NCI-H1694 (cell line): Measurements from ENCODE around the gene SYNJ2.

Experiments used
- DNase-seq: peaks from one replicate; lab custom pipeline; 2025; lab: John Stamatoyannopoulos, UW

The SYNJ2 gene

GRCh38 chr6:157996918-157997702, 15.4 kb downstream of the SYNJ2 start:
- DNase-seq: no peak

- DNase-seq: no peak
Observed at GRCh38 chr6:157997893-157998608, 16.4 kb downstream of the SYNJ2 start.

- no peak for DNase-seq
Observed at GRCh38 chr6:157998707-157999167, 17.1 kb downstream of the SYNJ2 start.

- no peak for DNase-seq
Observed at GRCh38 chr6:157999168-158000051, 17.7 kb downstream of the SYNJ2 start.

GRCh38 chr6:158000530-158001307, 19.1 kb downstream of the SYNJ2 start:
- no peak for DNase-seq

GRCh38 chr6:158002249-158002950, 20.7 kb downstream of the SYNJ2 start:
- no peak for DNase-seq

GRCh38 chr6:158002951-158003853, 21.5 kb downstream of the SYNJ2 start:
- DNase-seq: no peak

GRCh38 chr6:158003910-158004700, 22.4 kb downstream of the SYNJ2 start:
- no peak for DNase-seq

GRCh38 chr6:158004701-158005095, 23.0 kb downstream of the SYNJ2 start:
- DNase-seq: no peak

GRCh38 chr6:158005626-158006180, 24.0 kb downstream of the SYNJ2 start:
- no peak for DNase-seq

- no peak for DNase-seq
Observed at GRCh38 chr6:158006331-158006730, 24.7 kb downstream of the SYNJ2 start.

GRCh38 chr6:158006821-158007570, 25.3 kb downstream of the SYNJ2 start:
- no peak for DNase-seq

- DNase-seq: no peak
Observed at GRCh38 chr6:158008864-158009113, 27.1 kb downstream of the SYNJ2 start.

GRCh38 chr6:158009114-158009891, 27.6 kb downstream of the SYNJ2 start:
- peak; percentile 73 for DNase-seq

GRCh38 chr6:158009935-158010585, 28.4 kb downstream of the SYNJ2 start:
- no peak for DNase-seq

GRCh38 chr6:158010591-158011477, 29.2 kb downstream of the SYNJ2 start:
- no peak for DNase-seq
